A204.1 (cell line): ENCODE results near the gene DYTN.

Experiments
- FAIRE-seq: peaks from 2 replicates; lab custom pipeline; 2012; peaks lifted over from hg19 to GRCh38; lab: Jason Lieb, UNC

DYTN gene

GRCh38 chr2:206611736-206612135 lies 106.5 kb downstream of the DYTN start:
- no peak for FAIRE-seq

- no peak for FAIRE-seq
These were observed 107.0 kb downstream of the DYTN start for GRCh38 chr2:206611191-206611590.

GRCh38 chr2:206610451-206610850 lies 107.7 kb downstream of the DYTN start:
- no peak for FAIRE-seq

- FAIRE-seq: no peak
These were observed 115.0 kb downstream of the DYTN start for GRCh38 chr2:206603243-206603642.
